Fibroblast of lung (primary cell): ENCODE measurements around the gene INO80E. TPM values are rescaled to one million over a fixed set of nuclear protein-coding genes. Genes with fewer than 3 reads are reported as not detected.

ENCODE experiments used
- DNase-seq, 2 donors: peaks; one replicate each; pipeline versions ENCODE4 v3.0.0 to v3.0.0-alpha.2; 2010; ENCODE audit warnings: low read depth in 2 of 2
- H2AFZ ChIP-seq: 2 replicates; pipeline ENCODE4 v1.5.1; 2012; ENCODE audit warnings: low read length, control low read depth, inconsistent platforms
- H3K27ac ChIP-seq: 2 replicates; pipeline ENCODE4 v1.5.1; 2011; ENCODE audit warnings: low read length, control low read depth; ENCODE audit not compliant: insufficient read depth
- H3K27me3 ChIP-seq: 2 replicates; pipeline ENCODE4 v1.5.1; 2011; ENCODE audit warnings: mild to moderate bottlenecking, low read length; ENCODE audit not compliant: control insufficient read depth, insufficient read depth
- H3K36me3 ChIP-seq: 2 replicates; pipeline ENCODE4 v1.5.1; 2011; ENCODE audit warnings: low read length; ENCODE audit not compliant: control insufficient read depth, insufficient read depth
- H3K4me1 ChIP-seq: 2 replicates; pipeline ENCODE4 v1.5.1; 2011; ENCODE audit warnings: low read length; ENCODE audit not compliant: control insufficient read depth, insufficient read depth; ENCODE audit errors: extremely low read depth
- H3K4me2 ChIP-seq: 2 replicates; pipeline ENCODE4 v1.5.1; 2011; ENCODE audit warnings: low read length, control low read depth; ENCODE audit not compliant: insufficient read depth; ENCODE audit errors: extremely low read depth
- H3K4me3 ChIP-seq, 4 experiments: fragments of 200-600 bp in 1 of 4; sonication (generic) in 1 of 4; replicated peaks in 1 of 4; 2 replicates each; pipeline ENCODE4 v1.5.1; 2011 to 2016; ENCODE audit warnings: low read length in 4 of 4, low read depth in 3 of 4, mild to moderate bottlenecking in 3 of 4, control low read depth in 2 of 4, inconsistent platforms in 1 of 4, mixed read lengths in 1 of 4; ENCODE audit not compliant: insufficient read depth in 1 of 4; ENCODE audit errors: control extremely low read depth in 1 of 4
- H3K79me2 ChIP-seq: 2 replicates; pipeline ENCODE4 v1.5.1; 2012; ENCODE audit warnings: mild to moderate bottlenecking, low read length, inconsistent platforms; ENCODE audit not compliant: control insufficient read depth, insufficient read depth
- H3K9ac ChIP-seq: 2 replicates; pipeline ENCODE4 v1.5.1; 2011; ENCODE audit warnings: mild to moderate bottlenecking, low read length, control low read depth; ENCODE audit not compliant: insufficient read depth
- H3K9me3 ChIP-seq: 2 replicates; pipeline ENCODE4 v1.5.1; 2012; ENCODE audit warnings: low read depth, low read length; ENCODE audit not compliant: control insufficient read depth, insufficient read depth
- H4K20me1 ChIP-seq: 2 replicates; pipeline ENCODE4 v1.5.1; 2011; ENCODE audit warnings: low read length; ENCODE audit not compliant: control insufficient read depth, insufficient read depth; ENCODE audit errors: extremely low read depth
- CTCF ChIP-seq, 2 donors: IDR thresholded peaks in 1 of 2; conservative IDR thresholded peaks in 1 of 2; 1 replicate in 1 of 2; 2 replicates in 1 of 2; pipeline ENCODE4 v1.5.1; 2011 to 2012; ENCODE audit warnings: low read length in 2 of 2, control low read depth in 1 of 2, inconsistent platforms in 1 of 2, low read depth in 1 of 2, mild to moderate bottlenecking in 1 of 2
- EZH2 ChIP-seq: IDR thresholded peaks from 2 replicates; pipeline ENCODE4 v1.5.1; 2012; ENCODE audit warnings: low read length, control low read depth, mild to moderate bottlenecking; ENCODE audit errors: missing control alignments
- polyA plus RNA-seq, 2 donors: library from polyadenylated mRNA; depleted of rRNA in 1 of 2; stranded (reverse) in 1 of 2; unstranded in 1 of 2; fragments of >200 nt; gene quantifications; 2 replicates each; pipeline ENCODE4 v1.2.1, GENCODE V29; 2011 to 2012; ENCODE audit warnings: missing spikeins in 1 of 2
- total RNA-seq: library from RNA; depleted of rRNA; stranded (reverse); fragments of >200 nt; gene quantifications from 2 replicates; pipeline ENCODE4 v1.2.1, GENCODE V29; 2014

INO80E gene
- total and polyA plus RNA-seq, 2 donors (not counting 1 experiment from before 2014, with no cell fraction given) = 16.3 to 21.9 TPM

DNA sequence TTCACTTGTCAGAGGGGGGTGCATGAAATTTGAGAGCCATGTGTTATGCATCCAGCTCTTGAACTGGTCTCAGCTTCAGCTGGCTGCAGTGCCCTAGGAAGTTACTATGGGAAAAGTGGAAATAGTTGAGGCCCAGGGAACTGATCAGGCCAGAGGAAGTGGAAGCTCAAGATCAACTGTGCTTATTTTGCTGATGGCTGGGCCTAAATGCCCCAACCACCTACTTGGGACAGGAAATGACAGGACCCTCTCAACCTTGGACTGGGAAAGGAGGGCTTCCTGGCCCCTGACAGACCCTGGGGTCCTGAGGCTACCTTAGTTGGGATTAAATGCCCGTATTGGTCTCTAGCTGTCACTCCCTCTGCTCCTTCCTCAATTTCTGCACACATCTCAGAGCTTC is 23.5 kb upstream of the INO80E start:
- DNase-seq = no peak
- Histone ChIP-seq H3K27me3 (no peaks in the 10 kb centered on the region), H3K27ac (no peak overlapping the region), H4K20me1 (peaks cover 3% of the 10 kb centered on the region), H3K79me2 (peaks cover 38% of the 10 kb centered on the region), H2AFZ (no peak overlapping the region), H3K4me3 (no peak overlapping the region), H3K4me2 (no peak overlapping the region), H3K9me3 (no peaks in the 10 kb centered on the region), H3K36me3 (peaks cover 7% of the 10 kb centered on the region), H3K9ac (no peak overlapping the region), H3K4me1 (peaks cover 9% of the 10 kb centered on the region)
- TF ChIP-seq CTCF (conservative IDR thresholded peaks at IDR 0.05 in 1 of 2, IDR thresholded peaks at IDR 0.05 in 1 of 2; ENCODE audit: low read depth in 1 of 2, low read length in 2 of 2) (no peak), EZH2 (no peak)

DNA sequence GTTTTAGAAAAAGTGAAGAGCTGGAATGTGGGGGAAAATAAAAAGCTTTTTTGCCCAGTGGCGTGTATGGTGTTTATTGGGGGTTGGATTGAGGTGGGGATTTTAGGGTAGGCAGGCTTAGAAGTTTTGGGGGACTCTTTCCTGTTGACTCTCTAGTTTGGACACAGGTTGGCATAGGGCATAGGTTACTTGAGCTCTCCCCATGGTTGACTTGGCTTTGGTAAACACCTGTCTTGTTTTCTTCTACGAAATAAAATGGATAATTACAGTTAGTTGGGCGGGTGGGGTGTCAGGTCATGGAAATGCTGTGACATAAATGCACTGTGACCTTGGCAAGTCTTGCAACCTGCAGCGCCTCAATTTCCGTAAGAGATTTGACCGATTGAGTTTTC is 23.1 kb upstream of the INO80E start:
- Histone ChIP-seq H3K4me2 (no peak overlapping the region), H3K36me3 (peaks cover 7% of the 10 kb centered on the region), H2AFZ (peak overlapping the region; percentile 22), H3K27ac (peak overlapping the region; percentile 24), H3K4me1 (peaks cover 9% of the 10 kb centered on the region), H3K4me3 (no peak overlapping the region), H3K79me2 (peaks cover 42% of the 10 kb centered on the region), H3K27me3 (no peaks in the 10 kb centered on the region), H4K20me1 (peaks cover 3% of the 10 kb centered on the region), H3K9me3 (no peaks in the 10 kb centered on the region), H3K9ac (no peak overlapping the region)
- TF ChIP-seq CTCF (conservative IDR thresholded peaks at IDR 0.05 in 1 of 2, IDR thresholded peaks at IDR 0.05 in 1 of 2; ENCODE audit: low read depth in 1 of 2, low read length in 2 of 2) = no peak
- no peak for TF ChIP-seq EZH2
- no peak for DNase-seq

DNA sequence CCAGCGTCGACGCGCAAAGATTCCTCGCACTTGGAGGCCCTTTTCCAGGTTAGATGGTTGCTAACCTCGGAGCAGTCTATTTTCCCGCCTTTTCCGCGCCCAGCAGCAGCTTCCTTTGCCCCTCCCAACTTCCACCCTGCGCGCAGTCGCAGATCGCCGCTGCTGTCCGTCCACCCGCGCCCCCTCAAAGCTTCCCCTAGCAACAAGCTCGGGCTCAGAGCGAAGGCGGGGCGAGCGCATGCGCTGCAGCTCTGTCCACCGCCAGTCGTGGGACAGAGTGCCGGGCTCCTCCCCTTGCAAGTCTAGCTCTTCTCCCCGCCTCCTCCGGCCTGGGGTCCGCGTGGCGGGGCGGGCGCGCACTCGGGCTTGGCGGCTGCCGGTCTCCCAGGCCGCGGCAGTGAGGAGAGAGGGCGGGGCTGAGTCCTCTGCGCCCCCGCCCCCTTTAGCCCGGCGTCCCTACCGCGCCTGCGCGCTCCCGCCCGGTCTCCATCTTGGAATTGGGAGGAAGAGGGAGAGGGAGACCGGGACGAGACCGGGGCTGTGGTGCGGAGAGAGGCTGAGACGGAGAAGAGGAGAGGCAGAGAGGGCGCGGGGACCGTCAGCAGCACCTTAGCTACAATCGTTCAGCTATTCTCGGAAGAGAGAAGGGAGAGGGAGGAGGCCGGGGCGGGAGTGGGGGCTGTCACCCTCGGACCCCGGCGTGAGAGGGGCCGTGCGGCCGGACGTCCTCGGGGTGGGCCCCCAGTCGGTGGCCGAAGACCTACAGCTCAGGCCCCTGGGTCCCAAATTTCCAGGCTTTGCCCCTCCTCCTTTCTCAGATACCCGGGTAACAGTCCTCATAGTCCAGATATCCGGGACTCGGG is 22.4 kb upstream of the INO80E start, which contains the start of gene TAOK2:
Gene TAOK2, plus strand, starts transcription at position 485 of the 863 bp plus-strand sequence. CDS start 3,905 bp downstream, outside the sequence.
- Histone ChIP-seq H3K79me2 (peaks cover 48% of the 10 kb centered on the region), H3K9ac (peak within 1 kb of the TSS; percentile 78), H3K27me3 (no peaks in the 10 kb centered on the region), H3K4me2 (peak within 1 kb of the TSS; percentile 95), H3K27ac (peak within 1 kb of the TSS; percentile 83), H3K36me3 (peaks cover 8% of the 10 kb centered on the region), H3K9me3 (no peaks in the 10 kb centered on the region), H3K4me3 (peak within 1 kb of the TSS; percentile 89 to 98 (median 96)), H2AFZ (peak within 1 kb of the TSS; percentile 84), H3K4me1 (peaks cover 9% of the 10 kb centered on the region), H4K20me1 (peaks cover 3% of the 10 kb centered on the region)
- DNase-seq = peak; percentile 99
- TF ChIP-seq CTCF (conservative IDR thresholded peaks at IDR 0.05 in 1 of 2, IDR thresholded peaks at IDR 0.05 in 1 of 2; ENCODE audit: low read depth in 1 of 2, low read length in 2 of 2) (no peak), EZH2 (no peak)
